GM21619 (cell line): ENCODE measurements around the gene SPACA6.
"Not testable (repeated sequence)": the region's sequence is repeated elsewhere in the genome, so short reads cannot be mapped to it uniquely, and the experiment has no call there.

Experiments
- ATAC-seq: cut with Tn5 transposase; IDR thresholded peaks from one replicate; pipeline ENCODE4 v1.9.1; 2021; ENCODE audit not compliant: unreplicated experiment

Gene SPACA6

DNA sequence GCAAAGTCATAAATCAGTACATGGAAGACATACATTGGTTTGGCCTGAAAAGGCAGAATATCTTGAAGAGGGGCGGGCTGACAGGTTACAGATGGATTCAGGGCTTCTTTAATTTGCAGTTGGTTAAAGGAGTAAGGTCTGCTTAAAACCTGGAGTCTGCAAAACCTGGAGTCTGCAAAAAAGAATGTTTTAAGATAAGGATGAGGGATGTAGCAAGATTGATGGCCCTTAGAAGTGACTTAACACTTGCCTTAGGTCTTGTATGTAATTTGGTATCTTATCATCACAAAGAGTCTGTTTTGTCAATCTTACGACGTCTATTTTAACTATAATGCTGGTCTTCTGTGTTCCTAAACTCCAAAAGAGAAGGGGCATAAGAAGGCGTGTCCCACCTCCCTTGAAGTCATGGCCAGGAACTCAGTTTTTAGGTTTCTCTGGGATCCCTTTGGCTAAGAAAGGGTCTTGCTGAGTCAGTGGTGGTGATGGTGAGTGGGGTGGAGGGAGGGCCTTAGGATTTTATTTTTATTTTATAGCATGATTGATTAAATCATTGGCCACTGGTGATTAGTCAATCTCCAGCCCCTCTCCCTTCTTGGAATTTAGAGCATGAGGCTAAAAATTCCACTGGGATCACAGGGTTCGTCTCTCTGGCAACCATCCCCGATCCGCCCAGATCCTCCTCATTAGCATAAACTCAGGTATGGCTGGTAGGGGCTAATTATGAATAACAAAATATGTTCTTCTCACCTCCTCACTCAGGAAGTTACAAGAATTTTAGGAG, 40.8 kb downstream of the SPACA6 start:
- ATAC-seq = no peak

DNA sequence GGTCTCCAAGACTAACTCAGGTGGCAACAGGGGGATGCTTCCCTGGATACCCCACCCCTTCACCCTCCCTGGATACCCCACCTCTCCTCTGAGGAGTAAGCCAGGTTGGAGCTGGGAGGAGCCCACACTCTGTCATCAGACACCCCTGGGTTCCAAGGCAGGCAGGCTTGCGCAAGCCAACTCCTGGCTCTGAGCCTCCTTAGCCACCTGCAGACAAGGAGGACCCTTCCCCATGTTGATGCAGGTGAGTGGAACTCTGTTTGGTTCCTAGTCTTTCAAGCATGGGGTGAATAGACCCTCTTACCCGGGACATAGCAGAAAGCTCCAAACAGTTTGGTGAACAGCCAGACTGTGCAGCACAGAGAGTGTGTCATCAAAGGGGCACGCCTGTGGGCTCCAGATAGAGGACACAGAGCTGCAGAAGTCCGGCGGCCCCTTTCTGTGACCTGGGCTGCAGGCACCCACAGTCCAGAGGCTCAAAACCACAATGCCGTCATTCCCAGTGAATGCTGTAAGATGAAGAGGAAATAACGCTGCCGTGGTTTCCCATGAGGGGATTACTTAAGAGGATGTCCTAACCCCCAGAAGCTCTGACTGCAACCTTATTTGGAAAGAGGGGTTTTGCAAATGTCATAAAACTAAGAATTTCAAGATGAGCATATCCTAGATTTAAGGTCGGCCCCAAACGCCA, 42.8 kb downstream of the SPACA6 start:
- no peak for ATAC-seq

DNA sequence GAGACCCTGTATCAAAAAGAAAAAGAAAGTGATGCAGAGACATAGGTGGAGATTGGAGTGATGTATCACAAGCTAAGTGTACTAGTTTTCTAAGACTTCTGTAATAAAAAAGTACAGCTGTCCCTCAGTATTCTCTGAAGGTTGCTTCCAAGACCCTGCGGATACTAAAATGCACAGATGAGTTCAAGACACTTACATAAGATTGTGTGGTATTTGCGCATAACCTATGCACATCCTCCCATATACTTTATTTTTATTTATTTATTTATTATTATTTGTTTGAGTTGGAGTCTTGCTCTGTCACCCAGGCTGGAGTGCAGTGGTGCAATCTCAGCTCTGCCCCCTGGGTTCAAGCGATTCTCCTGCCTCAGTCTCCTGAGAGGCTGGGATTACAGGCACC, 44.3 kb downstream of the SPACA6 start:
- ATAC-seq = no peak

DNA sequence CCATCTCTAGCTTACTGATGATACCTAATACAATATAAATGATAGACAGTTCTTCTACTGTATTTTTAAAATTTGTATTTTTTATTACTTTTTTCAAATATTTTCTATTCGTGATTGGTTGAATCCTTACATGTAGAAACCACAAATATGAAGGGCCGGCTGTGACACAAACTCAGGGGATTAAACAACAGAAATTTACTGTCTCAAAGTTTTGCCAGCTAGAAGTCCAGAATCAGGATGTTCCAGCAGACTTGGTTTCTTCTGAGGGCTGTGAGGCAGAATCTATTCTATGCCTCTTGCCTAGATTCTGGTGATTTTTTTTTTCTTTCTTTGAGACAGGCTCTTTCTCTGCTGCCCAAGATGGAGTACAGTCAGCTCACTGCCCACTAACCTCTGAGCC, 44.8 kb downstream of the SPACA6 start:
- no peak for ATAC-seq

DNA sequence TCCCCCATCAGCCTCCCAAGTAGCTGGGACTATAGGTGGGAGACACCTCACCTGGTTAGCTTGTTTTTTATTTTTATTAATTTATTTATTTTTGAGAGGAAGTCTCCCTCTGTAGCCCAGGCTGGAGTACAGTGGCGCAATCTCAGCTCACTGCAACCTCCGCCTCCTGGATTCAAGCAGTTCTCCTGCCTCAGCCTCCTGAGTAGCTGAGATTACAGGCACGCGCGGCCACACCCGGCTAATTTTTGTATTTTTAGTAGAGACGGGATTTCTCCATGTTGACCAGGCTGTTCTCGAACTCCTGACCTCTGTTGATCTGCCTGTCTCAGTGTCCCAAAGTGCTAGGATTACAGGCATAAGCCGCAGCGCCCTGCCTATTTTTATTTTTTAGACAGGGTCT, 45.4 kb downstream of the SPACA6 start:
- not testable (repeated sequence) for ATAC-seq

DNA sequence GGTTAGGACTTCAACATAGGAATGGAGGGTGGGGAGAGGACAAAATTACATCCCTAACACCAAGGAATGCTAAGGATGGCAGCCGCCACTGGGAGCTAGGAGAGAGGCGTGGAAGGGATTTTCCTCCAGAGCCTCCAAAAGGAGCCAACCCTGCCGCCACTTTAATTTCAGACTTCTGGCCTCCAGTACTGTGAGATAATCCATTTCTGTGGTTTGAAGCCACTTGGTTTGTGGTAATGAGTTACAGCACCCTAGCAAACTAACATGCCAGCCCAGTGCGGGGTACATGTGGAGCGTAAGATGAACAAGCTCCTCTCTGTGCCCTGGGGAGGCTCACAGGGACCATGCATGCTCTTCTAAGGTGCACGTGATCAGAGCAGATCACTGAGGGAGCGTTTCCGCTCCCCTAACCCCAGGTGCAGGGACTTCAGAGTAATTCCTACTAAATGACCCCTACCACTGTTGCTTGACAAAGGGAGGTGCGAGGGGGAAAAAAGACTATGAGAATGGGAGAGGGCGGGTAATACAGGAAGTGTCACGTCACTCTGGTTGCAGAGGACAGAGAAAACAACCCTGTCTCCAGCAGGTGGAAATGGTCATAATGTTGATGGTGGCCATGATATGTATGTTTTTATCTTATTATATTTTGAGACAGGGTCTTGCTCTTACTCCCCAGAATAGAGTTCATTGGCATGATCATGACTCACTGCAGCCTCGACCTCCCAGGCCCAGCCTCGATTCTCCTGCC, 46.5 kb downstream of the SPACA6 start:
- ATAC-seq = no peak

DNA sequence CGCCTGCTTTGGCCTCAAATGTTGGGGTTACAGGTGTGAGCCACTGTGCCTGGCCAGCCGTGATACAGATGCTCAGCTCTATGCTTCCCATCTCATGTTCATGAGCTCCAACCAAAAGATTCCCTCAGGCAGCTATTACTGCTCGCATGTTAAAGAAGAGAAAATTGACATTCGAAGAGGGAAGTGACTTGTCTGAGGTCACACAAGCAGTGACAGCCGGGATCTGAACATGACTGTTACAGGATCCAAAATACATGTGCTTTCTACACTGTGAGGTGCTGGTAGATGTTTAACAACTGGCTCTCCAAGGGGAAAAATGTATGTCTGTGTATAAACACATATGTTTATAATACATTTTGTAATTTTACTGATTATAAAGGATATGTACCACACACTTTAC, 47.2 kb downstream of the SPACA6 start:
- ATAC-seq = no peak

DNA sequence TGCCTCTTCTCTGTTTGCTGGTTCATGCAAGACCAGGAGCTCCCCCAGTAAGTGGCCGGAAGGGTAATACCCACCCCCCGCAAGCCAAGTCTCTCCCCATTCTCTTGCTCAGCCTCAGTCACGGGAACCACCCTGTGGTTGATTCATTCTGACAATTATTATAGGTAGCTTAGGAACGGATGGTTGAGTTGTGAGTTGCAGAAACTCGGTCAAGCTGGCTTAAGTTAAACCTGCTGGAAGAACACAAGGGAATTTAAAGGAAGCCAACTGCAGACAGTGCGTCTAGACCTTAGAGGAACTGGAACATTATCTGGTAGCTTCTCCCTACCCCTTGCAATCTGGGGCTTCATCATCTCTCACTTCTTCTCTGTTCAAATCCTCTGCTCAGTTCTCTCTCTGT, 49.7 kb downstream of the SPACA6 start:
- no peak for ATAC-seq

DNA sequence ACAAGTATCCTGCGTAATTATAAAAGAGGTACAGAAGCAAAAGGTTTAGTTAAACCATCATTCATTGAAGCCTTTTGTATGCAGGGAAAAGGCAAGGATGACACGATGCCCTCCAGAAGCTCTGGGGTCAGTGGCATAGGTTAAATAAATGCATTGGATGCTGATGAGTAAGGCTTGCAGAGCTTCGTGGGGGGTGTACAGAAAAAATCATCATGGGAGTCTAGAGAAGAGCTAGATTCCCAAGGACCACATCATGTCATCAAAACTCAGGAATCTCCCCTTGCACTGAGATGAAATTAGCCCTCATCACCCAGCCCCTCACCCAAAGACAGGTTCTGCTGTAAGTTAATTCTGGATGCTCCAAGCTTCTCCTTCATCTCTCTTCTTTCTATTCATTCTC, 50.3 kb downstream of the SPACA6 start:
- ATAC-seq = no peak

DNA sequence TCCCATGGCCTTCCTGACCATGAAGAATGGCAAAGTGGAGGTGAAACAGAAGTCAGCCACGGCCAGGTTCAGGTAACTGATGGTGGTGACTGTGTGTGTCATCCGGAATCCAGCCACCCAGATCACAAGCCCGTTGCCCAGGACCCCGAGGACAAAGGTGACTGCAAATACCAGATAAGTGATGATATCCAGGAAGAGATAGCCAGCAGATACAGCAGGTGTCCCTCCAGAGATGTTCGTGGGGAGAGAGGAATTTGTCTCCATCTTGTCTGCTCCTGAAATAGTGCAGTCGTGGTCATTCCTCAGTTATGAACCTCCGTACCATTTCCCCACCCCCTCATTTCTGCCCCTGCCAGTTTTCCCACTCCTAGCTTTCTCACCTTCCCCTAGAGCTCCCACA, 53.6 kb downstream of the SPACA6 start:
- no peak for ATAC-seq

DNA sequence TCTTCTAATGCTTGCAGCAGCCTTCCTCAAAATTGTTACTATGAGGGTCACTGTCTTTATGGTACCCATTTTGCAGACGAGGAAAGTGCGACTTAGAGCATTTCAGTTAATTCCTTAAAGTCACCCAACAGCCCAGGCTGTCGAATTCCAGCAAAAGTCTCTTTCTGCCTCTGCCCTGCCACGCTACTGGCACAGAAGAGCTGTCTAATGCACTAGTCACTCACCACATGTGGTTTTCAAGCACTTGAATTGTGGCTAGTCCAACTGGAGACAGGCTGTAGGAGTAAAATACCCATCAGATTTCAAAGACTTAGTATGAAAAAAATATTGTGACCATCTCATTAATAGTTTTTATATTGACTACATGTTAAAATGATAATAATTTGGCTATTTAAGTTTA, 56.8 kb downstream of the SPACA6 start:
- ATAC-seq = no peak

DNA sequence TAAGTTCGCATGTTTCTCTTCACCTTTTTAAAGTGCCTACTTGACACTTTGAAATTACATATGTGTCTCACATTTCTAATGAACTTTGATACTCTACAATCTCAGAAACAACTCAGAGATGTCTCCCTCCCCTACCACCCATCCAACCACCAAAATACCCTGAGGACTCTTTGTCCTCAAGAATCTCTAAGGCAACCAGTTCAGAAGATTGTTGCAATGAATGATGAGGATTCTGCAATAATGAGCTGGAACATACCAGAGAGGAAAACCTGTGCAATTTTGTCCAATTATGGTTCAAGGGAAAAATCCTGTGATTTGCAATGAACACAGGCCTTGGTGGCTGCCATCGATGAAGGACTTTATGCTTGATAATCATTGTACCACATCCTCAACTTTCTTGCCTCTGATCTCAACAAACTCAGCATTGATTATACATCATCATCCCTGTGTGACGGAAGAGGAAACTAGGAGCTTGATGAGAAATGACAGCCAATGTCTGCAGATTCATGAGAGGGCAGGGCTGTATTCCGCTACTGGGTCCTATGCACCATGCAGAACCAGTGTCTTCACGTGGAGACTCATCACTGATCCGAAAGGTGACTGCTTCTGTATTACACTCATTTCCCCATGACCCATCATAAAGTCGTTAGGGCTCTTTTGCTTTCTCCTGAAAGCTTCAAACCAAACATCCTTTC, 57.4 kb downstream of the SPACA6 start:
- no peak for ATAC-seq

DNA sequence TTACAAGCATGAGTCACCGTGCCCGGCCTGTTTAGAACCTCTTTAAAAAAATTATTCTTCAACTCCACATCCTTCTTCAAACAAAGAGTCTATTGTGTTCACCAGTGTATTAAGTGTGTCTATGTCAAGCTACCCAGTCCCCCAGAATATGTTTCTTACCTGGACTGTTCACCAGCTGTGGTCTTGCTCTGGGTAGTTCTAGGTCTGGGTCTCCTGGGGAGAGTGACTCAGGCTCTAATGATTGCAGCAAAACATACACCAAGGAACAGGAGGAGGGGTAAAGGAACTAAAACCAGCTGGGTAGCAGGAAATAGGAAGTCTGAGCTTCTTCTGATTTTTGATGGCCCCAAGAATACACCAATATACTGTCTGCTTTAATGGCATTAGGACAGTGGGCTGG, 58.5 kb downstream of the SPACA6 start, which contains the start of gene FPR1:
Gene FPR1, minus strand, starts transcription at position 224 of the 400 bp plus-strand sequence. CDS start 4,884 bp downstream, outside the sequence.
- ATAC-seq = no peak

DNA sequence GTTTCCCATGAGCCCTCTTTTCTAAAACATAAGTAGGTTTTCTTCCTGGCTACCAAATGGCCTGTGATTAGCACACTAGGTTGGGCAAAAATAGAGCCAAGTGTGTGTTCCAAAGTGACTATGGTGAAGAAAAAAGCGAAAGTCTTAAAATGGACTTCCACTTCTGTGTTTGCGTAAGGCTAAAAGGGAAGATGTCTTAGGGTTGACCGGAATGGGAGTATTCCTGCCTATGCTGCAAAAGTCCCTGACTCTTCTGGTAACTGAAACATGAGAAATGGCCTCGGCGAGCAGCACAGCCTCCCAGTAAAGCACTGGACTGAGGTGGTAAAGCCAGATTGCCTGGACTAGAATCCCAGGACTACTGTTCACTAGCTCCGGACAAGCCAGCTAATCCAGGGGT, 61.0 kb downstream of the SPACA6 start:
- no peak for ATAC-seq

DNA sequence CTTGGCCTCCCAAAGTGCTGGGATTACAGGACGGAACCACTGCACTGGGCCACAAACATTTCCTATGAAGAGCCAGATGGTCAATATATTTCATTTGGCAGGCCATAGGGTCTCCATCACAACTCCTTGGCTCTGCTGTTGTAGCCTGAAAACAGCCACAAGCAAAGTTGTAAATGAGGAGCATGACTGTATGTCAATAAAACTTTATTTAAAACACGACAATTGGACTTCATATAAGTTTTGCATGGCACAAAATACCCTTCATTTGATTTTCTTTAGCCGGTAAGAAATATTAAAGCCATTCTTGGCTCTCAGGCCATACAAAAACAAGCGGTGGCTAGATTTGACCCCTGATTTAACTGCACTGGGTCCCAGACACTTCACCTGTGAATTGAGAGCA, 61.6 kb downstream of the SPACA6 start:
- no peak for ATAC-seq
